SK-N-MC (cell line): ENCODE results near the gene ACP3.

ENCODE experiments used
- EZH2 ChIP-seq: fragments of 200-600 bp; sonication (generic); IDR thresholded peaks from one replicate; pipeline ENCODE4 v1.6.1; 2017; ENCODE audit warnings: antibody characterized with exemption
- FOXP2 ChIP-seq: optimal IDR thresholded peaks from 2 replicates; pipeline ENCODE3; 2011; ENCODE audit warnings: mild to moderate bottlenecking, moderate library complexity; ENCODE audit not compliant: insufficient read depth; ENCODE audit errors: extremely low read length, control extremely low read depth
- POLR2AphosphoS5 ChIP-seq: IDR thresholded peaks from 2 replicates; pipeline ENCODE4 v1.6.1; 2012; ENCODE audit warnings: mild to moderate bottlenecking, low read depth, low read length, borderline replicate concordance

DNA sequence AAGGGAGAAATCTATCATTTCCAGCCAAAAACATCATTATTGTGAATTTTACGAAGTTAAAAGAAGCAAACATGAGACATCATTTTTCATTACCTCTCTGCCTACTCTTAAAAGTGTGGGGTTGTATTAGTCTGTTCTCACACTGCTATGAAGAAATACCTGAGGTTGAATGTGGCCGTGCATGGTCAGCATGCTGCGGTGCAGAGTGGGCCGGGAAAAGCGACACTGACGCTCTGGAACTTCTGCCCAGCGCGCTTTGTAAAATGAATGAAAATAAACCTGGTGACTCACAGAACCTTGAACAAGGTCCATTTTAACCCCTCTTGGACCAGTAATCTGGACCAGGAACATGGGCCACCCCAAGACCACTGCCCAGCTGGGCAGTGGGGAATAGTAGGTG is 69.1 kb downstream of the ACP3 start:
- TF ChIP-seq EZH2 (no peak), POLR2AphosphoS5 (no peak), FOXP2 (no peak)
